HepG2 (cell line): ENCODE data around the gene BLOC1S4. TPM values are rescaled to one million over a fixed set of nuclear protein-coding genes. Genes with fewer than 3 reads are reported as not detected.
A peak's percentile ranks its signal among the peaks of the same experiment; 100 is the strongest.

Source experiments
- ATAC-seq: fragments of 200-7000 bp; cut with Tn5 transposase; 3 replicates; pipeline ENCODE4 v1.9.1; 2020; ENCODE audit warnings: mild to moderate bottlenecking, moderate library complexity
- BruUV-seq: library from RNA; stranded (reverse); fragments of 400-500 nt; replicated peaks from 2 replicates; lab custom pipeline; 2021; lab: Mats Ljungman, UMichigan
- CTCF ChIA-PET: fragments of 300-600 bp; formaldehyde crosslinking; extraction: SDS; loops from one replicate; lab custom pipeline; 2021; ENCODE audit warnings: low total read pairs, inconsistent platforms, low intra/inter-chr PET ratio; lab: Yijun Ruan, JAX
- POLR2A ChIA-PET: fragments of 350-600 bp; sonication (Branson Sonifier 250); formaldehyde crosslinking; loops from one replicate; lab custom pipeline; 2020; ENCODE audit warnings: antibody characterized with exemption, inconsistent platforms; lab: Yijun Ruan, JAX
- DNase-seq: peaks from one replicate; pipeline ENCODE4 v3.0.0-alpha.2; 2015; ENCODE audit warnings: low spot score
- FAIRE-seq: peaks from 3 replicates; lab custom pipeline; 2011; peaks lifted over from hg19 to GRCh38; lab: Jason Lieb, UNC
- H2AFZ ChIP-seq: one replicate; pipeline ENCODE4 v1.6.1; 2011; ENCODE audit warnings: low read length, inconsistent platforms
- H3K27ac ChIP-seq: fragments of 300-600 bp; 3 replicates; pipeline ENCODE4 v1.8.0; 2011; ENCODE audit warnings: mixed run types, mild to moderate bottlenecking, mixed read lengths, low read length, inconsistent platforms; ENCODE audit not compliant: insufficient read depth; ENCODE audit errors: extremely low read length
- H3K27me3 ChIP-seq, 2 experiments: fragments of 200-600 bp in 1 of 2; 2 replicates in 1 of 2; 3 replicates in 1 of 2; pipeline versions ENCODE4 v1.6.0 to v1.8.0; 2011; ENCODE audit warnings: low read length in 2 of 2, mild to moderate bottlenecking in 2 of 2, moderate library complexity in 2 of 2, inconsistent platforms in 1 of 2; ENCODE audit not compliant: insufficient read depth in 2 of 2, control insufficient read depth in 1 of 2
- H3K36me3 ChIP-seq, 2 experiments: fragments of 200-600 bp in 1 of 2; replicated peaks in 1 of 2; 2 replicates in 1 of 2; 3 replicates in 1 of 2; pipeline versions ENCODE4 v1.5.1 to v1.8.0; 2011; ENCODE audit warnings: low read length in 2 of 2, inconsistent platforms in 1 of 2; ENCODE audit not compliant: insufficient read depth in 2 of 2, control insufficient read depth in 1 of 2
- H3K4me1 ChIP-seq: 2 replicates; pipeline ENCODE4 v1.5.1; 2012; ENCODE audit warnings: low read length, inconsistent platforms; ENCODE audit not compliant: insufficient read depth
- H3K4me2 ChIP-seq: 2 replicates; pipeline ENCODE4 v1.6.0; 2011; ENCODE audit warnings: low read depth, low read length, inconsistent platforms
- H3K4me3 ChIP-seq, 3 experiments: fragments of 200-600 bp in 1 of 3; sonication (generic), shearing (Covaris generic) in 1 of 3; replicated peaks in 1 of 3; 2 replicates each; pipeline ENCODE4 v1.5.1; 2011 to 2016; ENCODE audit warnings: low read length in 3 of 3, inconsistent platforms in 2 of 3, low read depth in 2 of 3, mild to moderate bottlenecking in 2 of 3, control low read depth in 1 of 3, mixed read lengths in 1 of 3; ENCODE audit not compliant: insufficient read depth in 1 of 3
- H3K79me2 ChIP-seq: one replicate; pipeline ENCODE4 v1.6.1; 2011; ENCODE audit warnings: low read length, inconsistent platforms; ENCODE audit not compliant: insufficient read depth
- H3K9ac ChIP-seq: 2 replicates; pipeline ENCODE4 v1.6.0; 2011; ENCODE audit warnings: mild to moderate bottlenecking, low read depth, low read length, inconsistent platforms; ENCODE audit not compliant: insufficient read depth
- H3K9me3 ChIP-seq: 2 replicates; pipeline ENCODE4 v1.5.1; 2012; ENCODE audit warnings: mild to moderate bottlenecking, low read length
- H4K20me1 ChIP-seq: 2 replicates; pipeline ENCODE4 v1.6.0; 2011; ENCODE audit warnings: inconsistent platforms, mild to moderate bottlenecking, low read length, moderate library complexity; ENCODE audit not compliant: insufficient read depth
- ADNP ChIP-seq: sonication (generic); formaldehyde crosslinking; IDR thresholded peaks from 2 replicates; pipeline ENCODE4 v1.4.0; 2020; ENCODE audit warnings: missing genetic modification reagents
- AHDC1 ChIP-seq: sonication (generic); formaldehyde crosslinking; IDR thresholded peaks from 2 replicates; pipeline ENCODE4 v1.5.1; 2020; ENCODE audit warnings: mild to moderate bottlenecking, missing genetic modification reagents, borderline replicate concordance
- ARHGAP35 ChIP-seq: sonication (generic); formaldehyde crosslinking; IDR thresholded peaks from 2 replicates; pipeline ENCODE4 v1.9.0; 2022; ENCODE audit warnings: mild to moderate bottlenecking, inconsistent platforms, moderate library complexity, missing genetic modification reagents, borderline replicate concordance
- CHCHD3 ChIP-seq: sonication (generic); formaldehyde crosslinking; IDR thresholded peaks from 2 replicates; pipeline ENCODE4 v1.8.0; 2022; ENCODE audit warnings: mild to moderate bottlenecking, missing genetic modification reagents, moderate library complexity
- KDM1A ChIP-seq: IDR thresholded peaks from 2 replicates; pipeline ENCODE4 v1.6.1; 2016; ENCODE audit warnings: missing compliant biosample characterization
- NR2F1 ChIP-seq, 2 experiments: fragments of 450-650 bp in 1 of 2; formaldehyde crosslinking in 1 of 2; IDR thresholded peaks; 2 replicates each; pipeline versions ENCODE4 v1.5.0 to v1.6.1; 2016 to 2020; ENCODE audit warnings: mild to moderate bottlenecking in 1 of 2, missing compliant biosample characterization in 1 of 2, missing genetic modification reagents in 1 of 2, moderate library complexity in 1 of 2
- RAD51 ChIP-seq: fragments of 450-650 bp; IDR thresholded peaks from 2 replicates; pipeline ENCODE4 v1.6.1; 2016; ENCODE audit warnings: borderline replicate concordance
- REXO4 ChIP-seq: sonication (generic); formaldehyde crosslinking; IDR thresholded peaks from 2 replicates; pipeline ENCODE4 v1.8.0; 2022; ENCODE audit warnings: missing genetic modification reagents, mild to moderate bottlenecking, borderline replicate concordance
- TCF7 ChIP-seq: sonication (generic); IDR thresholded peaks from 2 replicates; pipeline ENCODE4 v1.6.1; 2016; ENCODE audit warnings: antibody characterized with exemption, low read depth
- TMF1 ChIP-seq: sonication (generic); formaldehyde crosslinking; IDR thresholded peaks from 2 replicates; pipeline ENCODE4 v1.8.1; 2022; ENCODE audit warnings: low read depth, missing genetic modification reagents
- ZFP82 ChIP-seq: sonication (generic); formaldehyde crosslinking; IDR thresholded peaks from 2 replicates; pipeline ENCODE4 v1.5.1; 2020; ENCODE audit warnings: mild to moderate bottlenecking, missing genetic modification reagents, borderline replicate concordance
- ZMYM3 ChIP-seq: sonication (generic); formaldehyde crosslinking; IDR thresholded peaks from 2 replicates; pipeline ENCODE4 v1.5.1; 2020; ENCODE audit warnings: mild to moderate bottlenecking, missing genetic modification reagents
- ZNF24 ChIP-seq: fragments of 450-650 bp; IDR thresholded peaks from 2 replicates; pipeline ENCODE4 v1.6.1; 2017; ENCODE audit warnings: antibody characterized with exemption, mild to moderate bottlenecking
- ZNF329 ChIP-seq: sonication (generic); formaldehyde crosslinking; IDR thresholded peaks from 2 replicates; pipeline ENCODE4 v1.9.0; 2021; ENCODE audit warnings: low read depth, mild to moderate bottlenecking, missing genetic modification reagents
- ZNF530 ChIP-seq: sonication (generic); formaldehyde crosslinking; IDR thresholded peaks from 2 replicates; pipeline ENCODE4 v1.5.0; 2020; ENCODE audit warnings: low read depth, mild to moderate bottlenecking, missing genetic modification reagents
- ZSCAN21 ChIP-seq: sonication (generic); formaldehyde crosslinking; IDR thresholded peaks from 2 replicates; pipeline ENCODE4 v1.8.0; 2022; ENCODE audit warnings: mild to moderate bottlenecking, missing genetic modification reagents, moderate library complexity, borderline replicate concordance
- WGBS: methylation state at CpG from one replicate; pipeline ENCODE4 v1.1.6; 2017; ENCODE audit warnings: low lambda C conversion rate; 5-methylcytosine and 5-hydroxymethylcytosine counted together
- in situ Hi-C: cut with HindIII; loops from 2 replicates; pipeline ENCODE4 v1.10.0; 2017; ENCODE audit warnings: low pct_unique_long_range_greater_than_20kb; ENCODE audit not compliant: extremely low pct_ligation_motif_present
- intact Hi-C: fragments of 100-400 bp; cut with micrococcal nuclease; formaldehyde crosslinking; loops from one replicate; pipeline ENCODE4 v1.10.0; 2022; ENCODE audit not compliant: unreplicated experiment
- polyA plus RNA-seq, 8 experiments: library from polyadenylated mRNA; depleted of rRNA in 3 of 8; stranded (reverse) in 7 of 8; unstranded in 1 of 8; fragments of >200 nt; fragmentation: Illumina TruSeq in 4 of 8; extraction: Trizol in 4 of 8; gene quantifications; 2 replicates each; pipeline versions ENCODE4 v1.2.1 to v1.2.3, GENCODE V29; 2011 to 2016; ENCODE audit warnings: low read depth in 4 of 8, missing spikeins in 1 of 8, mixed read lengths in 1 of 8; ENCODE audit not compliant: insufficient read depth in 1 of 8
- total RNA-seq, 5 experiments: library from RNA; depleted of rRNA; stranded (reverse); fragments of >200 nt; fragmentation: Illumina TruSeq; extraction: Trizol; gene quantifications; 2 replicates each; pipeline ENCODE4 v1.2.3, GENCODE V29; 2016; ENCODE audit warnings: low read depth in 1 of 5
- TF ChIP-seq, protein P1 (sequence below): sonication (generic); formaldehyde crosslinking; IDR thresholded peaks from 2 replicates; pipeline ENCODE4 v1.8.1; 2023; ENCODE audit warnings: missing genetic modification reagents, mild to moderate bottlenecking, borderline replicate concordance
- TF ChIP-seq, protein P2 (sequence below): sonication (generic); formaldehyde crosslinking; IDR thresholded peaks from 2 replicates; pipeline ENCODE4 v1.5.0; 2020; ENCODE audit warnings: missing genetic modification reagents

Gene BLOC1S4
- total and polyA plus RNA-seq, 2 of the 13 experiments (the other 11 are each of a cell fraction or from before 2014, with no cell fraction given), result 15.5 to 20.9 TPM

DNA sequence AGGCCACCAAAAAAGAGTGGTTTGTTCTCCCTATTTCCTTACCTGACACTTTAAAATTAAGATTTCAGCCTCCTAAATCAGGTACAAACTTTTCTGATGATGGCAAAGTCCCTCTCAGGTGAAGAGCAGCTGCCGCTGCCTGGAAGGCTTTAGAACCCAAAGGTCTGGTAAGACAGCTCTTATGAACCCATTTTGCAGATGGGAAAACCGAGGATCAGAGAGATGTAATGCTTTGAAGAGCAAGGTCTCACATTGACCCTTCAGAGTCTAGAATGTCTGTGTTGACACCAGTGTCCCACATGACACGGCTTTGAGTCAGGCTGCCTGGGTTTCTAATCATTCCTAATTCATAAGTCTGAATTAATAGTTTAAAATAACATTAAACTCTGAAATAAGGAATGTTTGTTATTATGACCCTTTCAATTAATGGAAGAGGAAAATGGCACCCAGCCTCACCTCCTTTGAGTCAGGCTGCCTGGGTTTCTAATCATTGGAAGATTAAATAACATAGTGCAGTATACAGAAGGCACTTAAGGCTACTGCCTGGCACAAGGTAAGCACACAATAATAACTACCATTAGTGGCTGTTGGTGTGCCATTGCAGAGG, 38.6 kb downstream of the BLOC1S4 start:
- H4K20me1 ChIP-seq, result no peaks in the 10 kb centered on the region
- no peak overlapping the region for H2AFZ ChIP-seq
- no peaks in the 10 kb centered on the region for H3K36me3 ChIP-seq
- H3K79me2 ChIP-seq, result no peaks in the 10 kb centered on the region
- peak overlapping the region; percentile 61 for H3K27ac ChIP-seq
- no peaks in the 10 kb centered on the region; a peak in 1 of 5 replicates for H3K27me3 ChIP-seq
- DNase-seq, result no peak
- BruUV-seq, result no TSS peak
- ATAC-seq, result no peak; the same call in 2 of the 3 replicates
- no peak overlapping the region for H3K4me3 ChIP-seq
- no peak overlapping the region; the same call in 1 of the 2 replicates for H3K9ac ChIP-seq
- CTCF ChIA-PET, result no interaction called here
- POLR2A ChIA-PET, result interaction anchor here (1.0 to 9.9 kb wide), 11 partner anchors 16 to 155 kb away, joined by 3 to 207 read pairs (median 5); partner anchors contain the start of genes BLOC1S4, MRFAP1, MRFAP1L1 and S100P
- H3K4me1 ChIP-seq, result peaks cover 67% of the 10 kb centered on the region
- intact Hi-C loops (no loop called here), in situ Hi-C loops (no loop called here)
- WGBS, result 44% methylated on average over 3 of the region's 3 CpGs
- peak overlapping the region; percentile 89 for H3K4me2 ChIP-seq
- H3K9me3 ChIP-seq, result no peaks in the 10 kb centered on the region
- no peak for FAIRE-seq
- TF ChIP-seq KDM1A (peak; percentile 98), NR2F1 (CRISPR knock-in tag; IDR thresholded peaks at IDR 0.05) (0 out of 4 replicates have a peak, but pooled peaks of 1 of the 2 experiments have one; percentile 22), ZMYM3 (peak; percentile 95), AHDC1 (CRISPR knock-in tag) (no peak), REXO4 (CRISPR knock-in tag) (no peak), ARHGAP35 (CRISPR knock-in tag) (no peak), ZNF24 (peak; percentile 41; the same call in 1 of the 2 replicates), ZNF329 (CRISPR knock-in tag) (0 out of 2 replicates have a peak, but pooled peaks have one; percentile 14), CHCHD3 (CRISPR knock-in tag) (no peak), ZFP82 (no peak), ADNP (CRISPR knock-in tag) (peak; percentile 97), TMF1 (CRISPR knock-in tag) (0 out of 2 replicates have a peak, but pooled peaks have one; percentile 12), RAD51 (no peak), ZNF530 (CRISPR knock-in tag) (no peak), TCF7 (peak; percentile 23; the same call in 1 of the 2 replicates), ZSCAN21 (no peak)
- TF ChIP-seq, protein P1, sequence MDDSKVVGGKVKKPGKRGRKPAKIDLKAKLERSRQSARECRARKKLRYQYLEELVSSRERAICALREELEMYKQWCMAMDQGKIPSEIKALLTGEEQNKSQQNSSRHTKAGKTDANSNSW, result 0 out of 2 replicates have a peak, but pooled peaks have one; percentile 23
- TF ChIP-seq, protein P2, sequence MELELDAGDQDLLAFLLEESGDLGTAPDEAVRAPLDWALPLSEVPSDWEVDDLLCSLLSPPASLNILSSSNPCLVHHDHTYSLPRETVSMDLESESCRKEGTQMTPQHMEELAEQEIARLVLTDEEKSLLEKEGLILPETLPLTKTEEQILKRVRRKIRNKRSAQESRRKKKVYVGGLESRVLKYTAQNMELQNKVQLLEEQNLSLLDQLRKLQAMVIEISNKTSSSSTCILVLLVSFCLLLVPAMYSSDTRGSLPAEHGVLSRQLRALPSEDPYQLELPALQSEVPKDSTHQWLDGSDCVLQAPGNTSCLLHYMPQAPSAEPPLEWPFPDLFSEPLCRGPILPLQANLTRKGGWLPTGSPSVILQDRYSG (CRISPR knock-in tag), result no peak
